ENCODE measurements around the gene SNAI1. TPM values are rescaled to one million over a fixed set of nuclear protein-coding genes. Genes with fewer than 3 reads are reported as not detected.

Gene SNAI1
- total RNA-seq, 1 donor: 5.8 TPM

- Histone ChIP-seq H3K4me3 (ENCODE audit: low read length) (no peak overlapping the region), H3K9me3 (ENCODE audit: low read depth, low read length) (no peaks in the 10 kb centered on the region), H3K4me1 (ENCODE audit: insufficient read depth, low read length) (peaks cover 30% of the 10 kb centered on the region), H3K27me3 (ENCODE audit: insufficient read depth, low read length) (no peaks in the 10 kb centered on the region)
These were observed 3.5 kb upstream of the SNAI1 start for GRCh38 chr20:49979030-49979832.

GRCh38 chr20:49980140-49981008, 2.4 kb upstream of the SNAI1 start:
- Histone ChIP-seq H3K4me1 (ENCODE audit: insufficient read depth, low read length) (peaks cover 30% of the 10 kb centered on the region), H3K27me3 (ENCODE audit: insufficient read depth, low read length) (no peaks in the 10 kb centered on the region)

GRCh38 chr20:49981218-49982071, 1.3 kb upstream of the SNAI1 start:
- H3K9me3 ChIP-seq (ENCODE audit: low read depth, low read length): no peaks in the 10 kb centered on the region
- H3K4me1 ChIP-seq (ENCODE audit: insufficient read depth, low read length): peaks cover 30% of the 10 kb centered on the region
- H3K4me3 ChIP-seq (ENCODE audit: low read length): no peak overlapping the region
- H3K27me3 ChIP-seq (ENCODE audit: insufficient read depth, low read length): no peaks in the 10 kb centered on the region

More at GRCh38 chr20:49980140-49981008, 2.4 kb upstream of the SNAI1 start:
- no peaks in the 10 kb centered on the region for H3K9me3 ChIP-seq (ENCODE audit: low read depth, low read length)
- H3K4me3 ChIP-seq (ENCODE audit: low read length): no peak overlapping the region

DNA sequence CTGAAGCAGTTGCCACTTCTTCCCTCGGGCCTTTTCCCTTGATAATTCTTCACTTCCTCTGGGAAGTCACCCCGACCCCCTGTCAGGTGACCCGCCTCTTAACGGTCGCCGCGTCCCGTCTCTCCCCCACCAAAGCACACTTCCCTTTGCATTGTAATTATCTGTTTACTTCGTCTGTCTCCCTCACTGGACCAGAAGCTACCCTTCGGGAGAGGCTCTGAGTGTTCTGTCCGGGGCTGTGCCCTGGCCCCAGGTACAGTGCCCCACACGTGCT, 771 bp upstream of the SNAI1 start:
- Histone ChIP-seq H3K4me1 (ENCODE audit: insufficient read depth, low read length) (peaks cover 30% of the 10 kb centered on the region), H3K27me3 (ENCODE audit: insufficient read depth, low read length) (no peaks in the 10 kb centered on the region), H3K9me3 (ENCODE audit: low read depth, low read length) (no peaks in the 10 kb centered on the region), H3K4me3 (ENCODE audit: low read length) (no peak overlapping the region)

GRCh38 chr20:49983123-49983847, 505 bp downstream of the SNAI1 start:
- Histone ChIP-seq H3K4me1 (ENCODE audit: insufficient read depth, low read length) (peaks cover 30% of the 10 kb centered on the region), H3K4me3 (ENCODE audit: low read length) (no peak overlapping the region), H3K9me3 (ENCODE audit: low read depth, low read length) (no peaks in the 10 kb centered on the region), H3K27me3 (ENCODE audit: insufficient read depth, low read length) (no peaks in the 10 kb centered on the region)

DNA sequence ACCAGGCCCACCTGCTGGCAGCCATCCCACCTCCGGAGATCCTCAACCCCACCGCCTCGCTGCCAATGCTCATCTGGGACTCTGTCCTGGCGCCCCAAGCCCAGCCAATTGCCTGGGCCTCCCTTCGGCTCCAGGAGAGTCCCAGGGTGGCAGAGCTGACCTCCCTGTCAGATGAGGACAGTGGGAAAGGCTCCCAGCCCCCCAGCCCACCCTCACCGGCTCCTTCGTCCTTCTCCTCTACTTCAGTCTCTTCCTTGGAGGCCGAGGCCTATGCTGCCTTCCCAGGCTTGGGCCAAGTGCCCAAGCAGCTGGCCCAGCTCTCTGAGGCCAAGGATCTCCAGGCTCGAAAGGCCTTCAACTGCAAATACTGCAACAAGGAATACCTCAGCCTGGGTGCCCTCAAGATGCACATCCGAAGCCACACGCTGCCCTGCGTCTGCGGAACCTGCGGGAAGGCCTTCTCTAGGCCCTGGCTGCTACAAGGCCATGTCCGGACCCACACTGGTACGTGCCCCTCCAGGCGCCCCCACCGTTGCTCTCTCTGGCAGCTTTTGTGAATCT, 1.1 kb downstream of the SNAI1 start:
- no peak overlapping the region for H3K4me3 ChIP-seq (ENCODE audit: low read length)
- peaks cover 27% of the 10 kb centered on the region for H3K4me1 ChIP-seq (ENCODE audit: insufficient read depth, low read length)
- no peaks in the 10 kb centered on the region for H3K27me3 ChIP-seq (ENCODE audit: insufficient read depth, low read length)
- no peaks in the 10 kb centered on the region for H3K9me3 ChIP-seq (ENCODE audit: low read depth, low read length)

GRCh38 chr20:49984426-49985153, 1.8 kb downstream of the SNAI1 start:
- H3K27me3 ChIP-seq (ENCODE audit: insufficient read depth, low read length): no peaks in the 10 kb centered on the region
- H3K9me3 ChIP-seq (ENCODE audit: low read depth, low read length): no peaks in the 10 kb centered on the region
- H3K4me1 ChIP-seq (ENCODE audit: insufficient read depth, low read length): peaks cover 27% of the 10 kb centered on the region
- H3K4me3 ChIP-seq (ENCODE audit: low read length): no peak overlapping the region

GRCh38 chr20:49985157-49985556, 2.4 kb downstream of the SNAI1 start:
- H3K9me3 ChIP-seq (ENCODE audit: low read depth, low read length): no peaks in the 10 kb centered on the region
- H3K27me3 ChIP-seq (ENCODE audit: insufficient read depth, low read length): no peaks in the 10 kb centered on the region
- peaks cover 33% of the 10 kb centered on the region for H3K4me1 ChIP-seq (ENCODE audit: insufficient read depth, low read length)
- no peak overlapping the region for H3K4me3 ChIP-seq (ENCODE audit: low read length)

DNA sequence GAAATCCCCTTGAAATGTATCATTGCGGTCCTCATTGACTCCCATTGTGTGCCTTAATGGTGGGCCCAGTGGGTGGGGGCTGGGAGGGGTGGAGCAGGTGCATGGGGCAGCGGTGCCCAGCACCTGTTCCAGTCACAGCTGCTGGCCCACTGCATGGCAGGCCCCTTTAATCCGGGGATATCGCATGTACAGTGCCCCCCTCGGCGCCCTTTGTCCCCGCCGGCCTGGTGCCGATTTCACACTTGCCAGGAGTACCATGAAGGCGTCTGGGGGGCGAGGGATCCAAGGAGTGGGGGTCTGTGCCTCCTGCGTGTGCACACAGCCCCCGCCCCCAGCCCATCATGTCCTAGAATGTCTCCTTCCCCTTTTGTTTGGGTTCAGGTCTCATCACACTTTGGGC, 2.8 kb downstream of the SNAI1 start:
- Histone ChIP-seq H3K27me3 (ENCODE audit: insufficient read depth, low read length) (no peaks in the 10 kb centered on the region), H3K4me3 (ENCODE audit: low read length) (no peak overlapping the region), H3K4me1 (ENCODE audit: insufficient read depth, low read length) (peaks cover 33% of the 10 kb centered on the region), H3K9me3 (ENCODE audit: low read depth, low read length) (no peaks in the 10 kb centered on the region)

GRCh38 chr20:49986049-49986448, 3.3 kb downstream of the SNAI1 start:
- H3K4me3 ChIP-seq (ENCODE audit: low read length): no peak overlapping the region
- no peaks in the 10 kb centered on the region for H3K27me3 ChIP-seq (ENCODE audit: insufficient read depth, low read length)
- no peaks in the 10 kb centered on the region for H3K9me3 ChIP-seq (ENCODE audit: low read depth, low read length)
- peaks cover 33% of the 10 kb centered on the region for H3K4me1 ChIP-seq (ENCODE audit: insufficient read depth, low read length)

- H3K9me3 ChIP-seq (ENCODE audit: low read depth, low read length): no peaks in the 10 kb centered on the region
- no peaks in the 10 kb centered on the region for H3K27me3 ChIP-seq (ENCODE audit: insufficient read depth, low read length)
- peaks cover 29% of the 10 kb centered on the region for H3K4me1 ChIP-seq (ENCODE audit: insufficient read depth, low read length)
- H3K4me3 ChIP-seq (ENCODE audit: low read length): no peak overlapping the region
These were observed 4.5 kb downstream of the SNAI1 start for GRCh38 chr20:49987015-49987867.

- H3K4me1 ChIP-seq (ENCODE audit: insufficient read depth, low read length): peaks cover 23% of the 10 kb centered on the region
- H3K27me3 ChIP-seq (ENCODE audit: insufficient read depth, low read length): no peaks in the 10 kb centered on the region
- H3K9me3 ChIP-seq (ENCODE audit: low read depth, low read length): no peaks in the 10 kb centered on the region
- no peak overlapping the region for H3K4me3 ChIP-seq (ENCODE audit: low read length)
These were observed 5.3 kb downstream of the SNAI1 start for GRCh38 chr20:49987868-49988690.

Data from mononuclear cell (primary cell).